ENCODE data around the gene CSDE1. TPM values are rescaled to one million over a fixed set of nuclear protein-coding genes. Genes with fewer than 3 reads are reported as not detected.

Gene CSDE1
- polyA plus RNA-seq, 1 of the 3 experiments (the other 2 are of a cell fraction), result 151 TPM

- 100% methylated on average over 1 of the region's 1 CpG for WGBS (ENCODE audit: low lambda C conversion rate)
- no peak for DNase-seq
Observed at GRCh38 chr1:114723915-114724314, 33.9 kb downstream of the CSDE1 start.

DNA sequence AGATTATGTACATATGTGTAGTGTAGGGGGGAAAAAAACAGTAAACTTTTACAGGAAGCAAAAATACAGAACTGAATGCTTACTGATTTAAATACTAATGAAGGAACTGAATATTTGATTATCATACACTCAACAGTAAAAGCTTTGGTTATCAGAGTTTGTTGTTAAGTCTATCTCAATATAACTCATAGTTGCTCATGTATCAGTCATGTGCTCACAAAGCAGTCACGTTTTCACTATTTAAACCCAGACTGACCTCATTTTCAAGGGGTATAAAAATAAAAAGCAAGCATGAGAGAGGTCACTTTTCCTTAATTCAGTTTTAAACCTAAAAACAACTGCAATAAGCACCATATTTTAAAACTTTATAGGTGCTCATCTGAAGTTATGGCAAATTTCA lies 34.3 kb downstream of the CSDE1 start:
- H3K9me2 ChIP-seq, result no peaks in the 10 kb centered on the region
- no peak for DNase-seq
- CTCF ChIA-PET, result no interaction called here
- no peaks in the 10 kb centered on the region for H3K4me1 ChIP-seq (ENCODE audit: control insufficient read depth in 1 of 2, insufficient read depth in 2 of 2, low read depth in 1 of 2, low read length in 1 of 2)
- H3K4me3 ChIP-seq (ENCODE audit: low read depth in 2 of 2, low read length in 1 of 2), result no peak overlapping the region
- peaks cover 39% of the 10 kb centered on the region for H3F3A ChIP-seq (replicated peaks; ENCODE audit: insufficient read depth)
- H4K20me1 ChIP-seq (ENCODE audit: insufficient read depth), result no peaks in the 10 kb centered on the region
- H2AFZ ChIP-seq (ENCODE audit: low read depth), result no peak overlapping the region
- H3K9ac ChIP-seq, result no peak overlapping the region
- no peaks in the 10 kb centered on the region for H3K9me3 ChIP-seq
- H3K27ac ChIP-seq (ENCODE audit: low read depth in 2 of 2, low read length in 1 of 2), result no peak overlapping the region
- no peaks in the 10 kb centered on the region for H3K27me3 ChIP-seq (ENCODE audit: insufficient read depth)
- POLR2A ChIA-PET, result no interaction called here
- WGBS (ENCODE audit: low lambda C conversion rate), result 32% methylated on average over 1 of the region's 1 CpG
- H3K4me2 ChIP-seq, result no peak overlapping the region
- peaks cover 37% of the 10 kb centered on the region for H3K79me2 ChIP-seq (ENCODE audit: insufficient read depth)
- H3K36me3 ChIP-seq (replicated peaks in 1 of 2; ENCODE audit: control insufficient read depth in 1 of 2, insufficient read depth in 2 of 2, low read length in 1 of 2), result peaks cover 89 to 93% of the 10 kb centered on the region in 2 experiments
- no peak for TF ChIP-seq MEF2A (IDR thresholded peaks at IDR 0.05; ENCODE audit: borderline replicate concordance, low read depth)
- TF ChIP-seq, protein P1, sequence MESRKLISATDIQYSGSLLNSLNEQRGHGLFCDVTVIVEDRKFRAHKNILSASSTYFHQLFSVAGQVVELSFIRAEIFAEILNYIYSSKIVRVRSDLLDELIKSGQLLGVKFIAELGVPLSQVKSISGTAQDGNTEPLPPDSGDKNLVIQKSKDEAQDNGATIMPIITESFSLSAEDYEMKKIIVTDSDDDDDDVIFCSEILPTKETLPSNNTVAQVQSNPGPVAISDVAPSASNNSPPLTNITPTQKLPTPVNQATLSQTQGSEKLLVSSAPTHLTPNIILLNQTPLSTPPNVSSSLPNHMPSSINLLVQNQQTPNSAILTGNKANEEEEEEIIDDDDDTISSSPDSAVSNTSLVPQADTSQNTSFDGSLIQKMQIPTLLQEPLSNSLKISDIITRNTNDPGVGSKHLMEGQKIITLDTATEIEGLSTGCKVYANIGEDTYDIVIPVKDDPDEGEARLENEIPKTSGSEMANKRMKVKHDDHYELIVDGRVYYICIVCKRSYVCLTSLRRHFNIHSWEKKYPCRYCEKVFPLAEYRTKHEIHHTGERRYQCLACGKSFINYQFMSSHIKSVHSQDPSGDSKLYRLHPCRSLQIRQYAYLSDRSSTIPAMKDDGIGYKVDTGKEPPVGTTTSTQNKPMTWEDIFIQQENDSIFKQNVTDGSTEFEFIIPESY (IDR thresholded peaks at IDR 0.05; ENCODE audit: borderline replicate concordance, low read depth), result no peak
- TF ChIP-seq TCF12 (IDR thresholded peaks at IDR 0.05), result no peak
- TF ChIP-seq FOXM1 (IDR thresholded peaks at IDR 0.05; ENCODE audit: low read depth), result no peak
- TF ChIP-seq TEAD4 (IDR thresholded peaks at IDR 0.05; ENCODE audit: borderline replicate concordance, insufficient read depth), result no peak
- no peak for TF ChIP-seq NRF1 (IDR thresholded peaks at IDR 0.05; ENCODE audit: low read depth, low read length)
- TF ChIP-seq TAF1 (IDR thresholded peaks at IDR 0.05; ENCODE audit: borderline replicate concordance, low read depth, low read length), result no peak
- TF ChIP-seq, protein P2, sequence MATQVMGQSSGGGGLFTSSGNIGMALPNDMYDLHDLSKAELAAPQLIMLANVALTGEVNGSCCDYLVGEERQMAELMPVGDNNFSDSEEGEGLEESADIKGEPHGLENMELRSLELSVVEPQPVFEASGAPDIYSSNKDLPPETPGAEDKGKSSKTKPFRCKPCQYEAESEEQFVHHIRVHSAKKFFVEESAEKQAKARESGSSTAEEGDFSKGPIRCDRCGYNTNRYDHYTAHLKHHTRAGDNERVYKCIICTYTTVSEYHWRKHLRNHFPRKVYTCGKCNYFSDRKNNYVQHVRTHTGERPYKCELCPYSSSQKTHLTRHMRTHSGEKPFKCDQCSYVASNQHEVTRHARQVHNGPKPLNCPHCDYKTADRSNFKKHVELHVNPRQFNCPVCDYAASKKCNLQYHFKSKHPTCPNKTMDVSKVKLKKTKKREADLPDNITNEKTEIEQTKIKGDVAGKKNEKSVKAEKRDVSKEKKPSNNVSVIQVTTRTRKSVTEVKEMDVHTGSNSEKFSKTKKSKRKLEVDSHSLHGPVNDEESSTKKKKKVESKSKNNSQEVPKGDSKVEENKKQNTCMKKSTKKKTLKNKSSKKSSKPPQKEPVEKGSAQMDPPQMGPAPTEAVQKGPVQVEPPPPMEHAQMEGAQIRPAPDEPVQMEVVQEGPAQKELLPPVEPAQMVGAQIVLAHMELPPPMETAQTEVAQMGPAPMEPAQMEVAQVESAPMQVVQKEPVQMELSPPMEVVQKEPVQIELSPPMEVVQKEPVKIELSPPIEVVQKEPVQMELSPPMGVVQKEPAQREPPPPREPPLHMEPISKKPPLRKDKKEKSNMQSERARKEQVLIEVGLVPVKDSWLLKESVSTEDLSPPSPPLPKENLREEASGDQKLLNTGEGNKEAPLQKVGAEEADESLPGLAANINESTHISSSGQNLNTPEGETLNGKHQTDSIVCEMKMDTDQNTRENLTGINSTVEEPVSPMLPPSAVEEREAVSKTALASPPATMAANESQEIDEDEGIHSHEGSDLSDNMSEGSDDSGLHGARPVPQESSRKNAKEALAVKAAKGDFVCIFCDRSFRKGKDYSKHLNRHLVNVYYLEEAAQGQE (IDR thresholded peaks at IDR 0.05; ENCODE audit: low read depth, low read length), result no peak
- no peak for TF ChIP-seq USF2 (IDR thresholded peaks at IDR 0.05; ENCODE audit: borderline replicate concordance, low read depth, low read length)
- no peak for TF ChIP-seq MXI1 (IDR thresholded peaks at IDR 0.05; ENCODE audit: low read depth, low read length)

More at GRCh38 chr1:114723915-114724314, 33.9 kb downstream of the CSDE1 start:
- no peaks in the 10 kb centered on the region for H4K20me1 ChIP-seq (ENCODE audit: insufficient read depth)
- TF ChIP-seq, protein P3, sequence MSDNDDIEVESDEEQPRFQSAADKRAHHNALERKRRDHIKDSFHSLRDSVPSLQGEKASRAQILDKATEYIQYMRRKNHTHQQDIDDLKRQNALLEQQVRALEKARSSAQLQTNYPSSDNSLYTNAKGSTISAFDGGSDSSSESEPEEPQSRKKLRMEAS (IDR thresholded peaks at IDR 0.05; ENCODE audit: low read depth), result no peak
- TF ChIP-seq JUND (IDR thresholded peaks at IDR 0.05), result no peak
- TF ChIP-seq, protein P4, sequence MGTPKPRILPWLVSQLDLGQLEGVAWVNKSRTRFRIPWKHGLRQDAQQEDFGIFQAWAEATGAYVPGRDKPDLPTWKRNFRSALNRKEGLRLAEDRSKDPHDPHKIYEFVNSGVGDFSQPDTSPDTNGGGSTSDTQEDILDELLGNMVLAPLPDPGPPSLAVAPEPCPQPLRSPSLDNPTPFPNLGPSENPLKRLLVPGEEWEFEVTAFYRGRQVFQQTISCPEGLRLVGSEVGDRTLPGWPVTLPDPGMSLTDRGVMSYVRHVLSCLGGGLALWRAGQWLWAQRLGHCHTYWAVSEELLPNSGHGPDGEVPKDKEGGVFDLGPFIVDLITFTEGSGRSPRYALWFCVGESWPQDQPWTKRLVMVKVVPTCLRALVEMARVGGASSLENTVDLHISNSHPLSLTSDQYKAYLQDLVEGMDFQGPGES (IDR thresholded peaks at IDR 0.05; ENCODE audit: low read depth, low read length), result no peak
- no peak for TF ChIP-seq NRF1 (IDR thresholded peaks at IDR 0.05; ENCODE audit: low read depth, low read length)
- no peak for TF ChIP-seq MEF2A (IDR thresholded peaks at IDR 0.05; ENCODE audit: borderline replicate concordance, low read depth)
- no peak for TF ChIP-seq YY1 (IDR thresholded peaks at IDR 0.05; ENCODE audit: low read depth)
- no peak for TF ChIP-seq MXI1 (IDR thresholded peaks at IDR 0.05; ENCODE audit: low read depth, low read length)
- TF ChIP-seq FOXJ3 (CRISPR knock-in tag; IDR thresholded peaks at IDR 0.05), result no peak
- TF ChIP-seq EP300 (IDR thresholded peaks at IDR 0.05; ENCODE audit: borderline replicate concordance in 1 of 2, low read depth in 1 of 2, low read length in 1 of 2), result no peak
- TF ChIP-seq ELF1 (IDR thresholded peaks at IDR 0.05), result no peak
- no peak for TF ChIP-seq GATA2 (CRISPR knock-in tag; IDR thresholded peaks at IDR 0.05)
- TF ChIP-seq, protein P5, sequence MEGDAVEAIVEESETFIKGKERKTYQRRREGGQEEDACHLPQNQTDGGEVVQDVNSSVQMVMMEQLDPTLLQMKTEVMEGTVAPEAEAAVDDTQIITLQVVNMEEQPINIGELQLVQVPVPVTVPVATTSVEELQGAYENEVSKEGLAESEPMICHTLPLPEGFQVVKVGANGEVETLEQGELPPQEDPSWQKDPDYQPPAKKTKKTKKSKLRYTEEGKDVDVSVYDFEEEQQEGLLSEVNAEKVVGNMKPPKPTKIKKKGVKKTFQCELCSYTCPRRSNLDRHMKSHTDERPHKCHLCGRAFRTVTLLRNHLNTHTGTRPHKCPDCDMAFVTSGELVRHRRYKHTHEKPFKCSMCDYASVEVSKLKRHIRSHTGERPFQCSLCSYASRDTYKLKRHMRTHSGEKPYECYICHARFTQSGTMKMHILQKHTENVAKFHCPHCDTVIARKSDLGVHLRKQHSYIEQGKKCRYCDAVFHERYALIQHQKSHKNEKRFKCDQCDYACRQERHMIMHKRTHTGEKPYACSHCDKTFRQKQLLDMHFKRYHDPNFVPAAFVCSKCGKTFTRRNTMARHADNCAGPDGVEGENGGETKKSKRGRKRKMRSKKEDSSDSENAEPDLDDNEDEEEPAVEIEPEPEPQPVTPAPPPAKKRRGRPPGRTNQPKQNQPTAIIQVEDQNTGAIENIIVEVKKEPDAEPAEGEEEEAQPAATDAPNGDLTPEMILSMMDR (IDR thresholded peaks at IDR 0.05), result no peak
- H3K9me3 ChIP-seq, result no peaks in the 10 kb centered on the region
- no peaks in the 10 kb centered on the region for H3K27me3 ChIP-seq (ENCODE audit: insufficient read depth)
- no peak overlapping the region for H3K9ac ChIP-seq
- POLR2A ChIA-PET, result no interaction called here
- CTCF ChIA-PET, result no interaction called here
- H3K27ac ChIP-seq (ENCODE audit: low read depth in 2 of 2, low read length in 1 of 2), result no peak overlapping the region
- H3K9me2 ChIP-seq, result no peaks in the 10 kb centered on the region
- H3K79me2 ChIP-seq (ENCODE audit: insufficient read depth), result peaks cover 42% of the 10 kb centered on the region
- no peak overlapping the region for H3K4me2 ChIP-seq
- peaks cover 38% of the 10 kb centered on the region for H3F3A ChIP-seq (replicated peaks; ENCODE audit: insufficient read depth)
- H2AFZ ChIP-seq (ENCODE audit: low read depth), result no peak overlapping the region
- peaks cover 89 to 93% of the 10 kb centered on the region in 2 experiments for H3K36me3 ChIP-seq (replicated peaks in 1 of 2; ENCODE audit: control insufficient read depth in 1 of 2, insufficient read depth in 2 of 2, low read length in 1 of 2)
- H3K4me1 ChIP-seq (ENCODE audit: control insufficient read depth in 1 of 2, insufficient read depth in 2 of 2, low read depth in 1 of 2, low read length in 1 of 2), result no peaks in the 10 kb centered on the region
- H3K4me3 ChIP-seq (ENCODE audit: low read depth in 2 of 2, low read length in 1 of 2), result no peak overlapping the region

Data from SK-N-SH (cell line).